Lower leg skin (tissue), 4 donors: ENCODE data around the gene PACRG. TPM values are rescaled to one million over a fixed set of nuclear protein-coding genes. Genes with fewer than 3 reads are reported as not detected.

Experiments used
- DNase-seq, 2 donors: peaks; one replicate each; pipeline ENCODE4 v3.0.0-alpha.2; 2019; ENCODE audit warnings: low spot score in 2 of 2
- H3K4me3 ChIP-seq: fragments of 200-600 bp; sonication (generic); 2 replicates; pipeline ENCODE4 v1.5.1; 2017; ENCODE audit warnings: mild to moderate bottlenecking, low read depth; ENCODE audit not compliant: poor library complexity, severe bottlenecking
- POLR2A ChIP-seq, 2 donors: fragments of 450-650 bp; IDR thresholded peaks; one replicate each; pipeline ENCODE4 v1.6.1; 2016 to 2017; ENCODE audit warnings: antibody characterized with exemption in 2 of 2, mild to moderate bottlenecking in 1 of 2, moderate library complexity in 1 of 2
- WGBS, 2 donors: methylation state at CpG; one replicate each; pipeline ENCODE4 v1.1.5; 2018; 5-methylcytosine and 5-hydroxymethylcytosine counted together
- intact Hi-C: fragments of 100-400 bp; cut with DNase I; formaldehyde crosslinking; loops from one replicate; pipeline ENCODE4 v1.15.0; 2023; ENCODE audit warnings: low total_unique reads
- total RNA-seq, 4 donors: library from RNA; depleted of rRNA; stranded (reverse); fragments of >200 nt; gene quantifications; one replicate each; pipeline ENCODE4 v1.1.0, GENCODE V29; 2016
- TF ChIP-seq, protein P1 (sequence below), 3 donors: fragments of 450-650 bp; IDR thresholded peaks; one replicate each; pipeline ENCODE4 v1.5.1; 2016; ENCODE audit warnings: antibody characterized with exemption in 3 of 3, mild to moderate bottlenecking in 3 of 3, moderate library complexity in 2 of 3

Gene PACRG
- total RNA-seq, 4 donors from 2014 or later = 0.38 to 3.9 (median 3.4) TPM; not detected in 1

DNA sequence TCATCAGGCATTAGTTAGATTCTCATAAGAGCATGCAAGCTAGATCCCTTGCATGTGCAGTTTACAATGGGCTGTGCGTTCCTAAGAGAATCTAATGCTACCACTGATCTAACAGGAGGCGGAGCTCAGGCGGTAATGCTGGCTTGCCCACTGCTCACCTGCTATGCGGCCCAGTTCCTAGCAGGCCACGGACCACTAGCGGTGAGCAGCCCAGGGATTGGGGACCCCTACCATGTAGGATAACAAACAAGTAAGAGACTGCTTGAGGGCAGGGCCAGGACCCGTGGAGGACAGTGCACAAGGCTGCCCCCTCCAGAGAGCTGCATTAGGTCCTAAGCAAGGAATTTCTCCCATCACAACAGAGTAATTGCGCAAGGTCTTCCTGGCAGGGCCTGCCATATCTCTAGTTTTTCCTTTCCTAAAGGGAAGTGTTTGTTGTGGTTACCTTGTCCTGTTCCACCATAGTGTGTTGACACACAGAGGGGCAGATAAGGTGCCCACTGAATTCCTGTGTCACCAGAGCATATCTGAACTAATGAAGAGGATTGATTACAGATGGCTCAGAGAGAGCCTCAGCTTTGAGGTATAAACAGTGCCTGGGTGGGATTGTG lies 58.0 kb downstream of the PACRG start:
- no peak for TF ChIP-seq POLR2A (IDR thresholded peaks at IDR 0.05)
- TF ChIP-seq, protein P1, sequence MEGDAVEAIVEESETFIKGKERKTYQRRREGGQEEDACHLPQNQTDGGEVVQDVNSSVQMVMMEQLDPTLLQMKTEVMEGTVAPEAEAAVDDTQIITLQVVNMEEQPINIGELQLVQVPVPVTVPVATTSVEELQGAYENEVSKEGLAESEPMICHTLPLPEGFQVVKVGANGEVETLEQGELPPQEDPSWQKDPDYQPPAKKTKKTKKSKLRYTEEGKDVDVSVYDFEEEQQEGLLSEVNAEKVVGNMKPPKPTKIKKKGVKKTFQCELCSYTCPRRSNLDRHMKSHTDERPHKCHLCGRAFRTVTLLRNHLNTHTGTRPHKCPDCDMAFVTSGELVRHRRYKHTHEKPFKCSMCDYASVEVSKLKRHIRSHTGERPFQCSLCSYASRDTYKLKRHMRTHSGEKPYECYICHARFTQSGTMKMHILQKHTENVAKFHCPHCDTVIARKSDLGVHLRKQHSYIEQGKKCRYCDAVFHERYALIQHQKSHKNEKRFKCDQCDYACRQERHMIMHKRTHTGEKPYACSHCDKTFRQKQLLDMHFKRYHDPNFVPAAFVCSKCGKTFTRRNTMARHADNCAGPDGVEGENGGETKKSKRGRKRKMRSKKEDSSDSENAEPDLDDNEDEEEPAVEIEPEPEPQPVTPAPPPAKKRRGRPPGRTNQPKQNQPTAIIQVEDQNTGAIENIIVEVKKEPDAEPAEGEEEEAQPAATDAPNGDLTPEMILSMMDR (IDR thresholded peaks at IDR 0.05) = no peak
- intact Hi-C loops = no loop called here
- no peak overlapping the region for H3K4me3 ChIP-seq
- WGBS, 2 donors = 92 to 93% methylated on average over 7 to 8 of the region's 8 CpGs
- no peak for DNase-seq

DNA sequence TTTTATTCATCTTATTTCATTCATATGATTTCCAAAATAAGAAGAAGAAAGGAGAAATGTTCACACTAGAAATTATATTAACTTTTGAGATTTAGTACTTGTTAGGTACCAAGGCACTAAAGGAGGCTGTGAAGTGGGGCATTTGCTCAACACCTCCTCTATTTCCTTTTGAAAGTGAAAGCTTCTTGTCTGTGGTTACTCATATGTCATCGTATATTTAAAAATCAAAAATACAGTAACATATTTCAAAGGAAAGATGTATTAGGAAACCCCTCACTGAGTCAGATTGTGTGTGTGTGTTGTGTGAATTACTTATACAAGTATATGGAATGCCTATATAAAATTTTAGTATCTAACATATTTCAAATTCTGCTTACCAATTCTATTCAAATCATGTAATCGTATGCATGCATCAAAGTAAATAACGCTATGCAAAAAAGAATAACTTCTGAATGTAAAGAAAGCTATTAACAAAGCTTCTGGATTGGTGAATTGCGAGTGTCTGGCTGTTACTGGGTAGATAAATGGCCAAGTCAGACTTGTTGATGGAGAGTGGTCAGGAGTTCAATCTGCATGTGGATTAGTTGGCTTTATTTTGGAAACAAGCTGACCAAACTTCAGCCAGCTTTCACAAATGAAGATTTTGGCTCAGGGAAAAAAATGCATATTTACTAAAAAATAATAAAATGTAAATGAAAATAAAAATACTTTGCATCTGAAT lies 70.9 kb downstream of the PACRG start:
- no peak for DNase-seq
- no peak overlapping the region for H3K4me3 ChIP-seq
- intact Hi-C loops = no loop called here
- WGBS, 2 donors = 64 to 84% methylated on average over 4 of the region's 4 CpGs
- no peak for TF ChIP-seq POLR2A (IDR thresholded peaks at IDR 0.05)
- TF ChIP-seq, protein P1 (IDR thresholded peaks at IDR 0.05) = no peak

DNA sequence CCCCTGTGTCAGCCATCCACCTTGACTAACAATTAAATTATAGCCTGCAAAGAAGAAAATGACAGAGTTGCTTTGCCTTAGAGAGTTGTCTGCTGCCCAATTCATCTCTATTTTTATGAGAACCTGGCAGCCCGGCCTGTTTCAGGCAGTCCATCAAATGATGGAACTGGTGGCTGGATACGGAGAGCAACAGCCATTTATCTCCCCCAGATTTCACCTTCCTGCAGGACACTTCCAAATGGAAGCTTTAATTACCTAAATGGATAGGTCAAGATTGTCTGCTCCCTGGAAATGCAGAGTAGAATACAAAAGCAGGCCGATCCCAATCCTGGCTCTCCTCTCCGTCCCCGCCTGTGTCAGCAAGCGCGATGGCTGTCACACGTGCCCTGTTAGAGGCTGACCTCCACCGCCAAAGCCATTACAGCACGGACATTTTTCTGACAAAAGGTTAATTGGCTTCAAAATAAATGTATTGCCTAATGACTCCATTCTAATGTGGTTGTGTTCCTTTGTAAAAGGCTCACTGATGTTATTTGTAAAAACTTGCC lies 86.7 kb downstream of the PACRG start:
- H3K4me3 ChIP-seq = no peak overlapping the region
- DNase-seq = no peak
- TF ChIP-seq, protein P1 (IDR thresholded peaks at IDR 0.05) = no peak
- TF ChIP-seq POLR2A (IDR thresholded peaks at IDR 0.05) = no peak
- intact Hi-C loops = no loop called here
- WGBS, 2 donors = 88 to 90% methylated on average over 10 of the region's 10 CpGs

DNA sequence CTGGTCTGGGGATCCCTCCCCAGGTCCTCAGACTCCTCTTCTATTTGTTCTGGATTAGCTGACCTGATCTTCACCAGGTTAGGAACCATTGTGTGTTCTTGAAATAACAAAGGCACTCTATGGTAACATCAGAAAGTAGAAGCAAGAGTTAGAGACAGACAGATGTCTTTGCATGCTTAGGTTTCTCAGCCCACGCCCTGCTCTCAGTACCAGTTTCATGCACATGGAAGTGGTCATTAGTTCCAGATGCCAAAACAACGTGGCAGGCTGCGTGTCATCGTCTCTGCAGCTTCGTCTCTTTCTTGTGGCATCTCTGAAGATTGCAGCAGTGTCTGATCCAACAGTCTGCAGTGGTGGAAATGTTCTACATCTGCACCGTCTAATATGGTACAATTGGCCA lies 89.4 kb downstream of the PACRG start:
- intact Hi-C loops = no loop called here
- no peak for TF ChIP-seq POLR2A (IDR thresholded peaks at IDR 0.05)
- TF ChIP-seq, protein P1 (IDR thresholded peaks at IDR 0.05) = no peak

DNA sequence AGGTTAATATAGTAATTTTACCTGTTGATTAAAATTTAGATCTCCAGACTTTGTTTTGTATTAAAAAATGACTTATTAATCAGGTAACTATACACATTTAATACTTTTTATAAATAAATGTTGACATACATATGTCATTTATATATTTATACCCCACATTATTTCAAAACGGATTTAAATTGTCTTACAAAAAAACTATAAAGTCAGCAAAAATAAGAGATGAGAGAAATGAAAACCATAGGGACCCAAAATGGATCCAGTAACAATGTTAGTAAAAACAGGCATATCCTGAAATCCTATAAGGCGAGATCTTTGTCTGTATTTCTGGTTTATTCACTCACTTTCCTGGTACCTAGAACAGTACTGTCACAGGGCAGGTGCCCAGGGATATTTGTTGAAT lies 91.5 kb downstream of the PACRG start:
- WGBS, 2 donors = 86% methylated on average over 2 of the region's 2 CpGs
- TF ChIP-seq, protein P1 (IDR thresholded peaks at IDR 0.05) = no peak
- TF ChIP-seq POLR2A (IDR thresholded peaks at IDR 0.05) = no peak
- no peak for DNase-seq
- H3K4me3 ChIP-seq = no peak overlapping the region
- intact Hi-C loops = no loop called here

More for the DNA sequence above, 89.4 kb downstream of the PACRG start:
- no peak overlapping the region for H3K4me3 ChIP-seq
- DNase-seq = no peak
- 64 to 77% methylated on average over 6 of the region's 6 CpGs for WGBS, 2 donors
